Neural progenitor cell (in vitro differentiated cells): ENCODE measurements around the gene PTTG2. TPM values are rescaled to one million over a fixed set of nuclear protein-coding genes. Genes with fewer than 3 reads are reported as not detected.
A peak's percentile ranks its signal among the peaks of the same experiment; 100 is the strongest.

Experiments used
- DNase-seq: peaks from one replicate; pipeline ENCODE4 v3.0.0-alpha.2; 2016; ENCODE audit warnings: low spot score
- H2AFZ ChIP-seq: fragments of 200-600 bp; sonication (generic); replicated peaks from 2 replicates; pipeline ENCODE4 v1.6.1; 2016; ENCODE audit warnings: antibody characterized with exemption
- H3F3A ChIP-seq: fragments of 200-600 bp; sonication (generic); 2 replicates; pipeline ENCODE4 v1.6.1; 2016; ENCODE audit warnings: antibody characterized with exemption, low read depth
- H3K27ac ChIP-seq: fragments of 200-600 bp; sonication (generic); 2 replicates; pipeline ENCODE4 v1.5.1; 2016; ENCODE audit warnings: mild to moderate bottlenecking
- H3K27me3 ChIP-seq: fragments of 200-600 bp; sonication (generic); 2 replicates; pipeline ENCODE4 v1.6.1; 2016; ENCODE audit warnings: mild to moderate bottlenecking, moderate library complexity
- H3K36me3 ChIP-seq: fragments of 200-600 bp; sonication (generic); 2 replicates; pipeline ENCODE4 v1.5.1; 2016
- H3K4me1 ChIP-seq: fragments of 200-600 bp; sonication (generic); 2 replicates; pipeline ENCODE4 v1.6.1; 2016; ENCODE audit warnings: mixed run types
- H3K4me2 ChIP-seq: fragments of 200-600 bp; sonication (generic); 2 replicates; pipeline ENCODE4 v1.6.1; 2016
- H3K4me3 ChIP-seq: fragments of 200-600 bp; sonication (generic); 2 replicates; pipeline ENCODE4 v1.5.1; 2016
- H3K79me2 ChIP-seq: fragments of 200-600 bp; sonication (generic); 2 replicates; pipeline ENCODE4 v1.6.1; 2016; ENCODE audit warnings: low read depth
- H3K9ac ChIP-seq: fragments of 200-600 bp; sonication (generic); 2 replicates; pipeline ENCODE4 v1.6.1; 2016
- H3K9me3 ChIP-seq: fragments of 200-600 bp; sonication (generic); 2 replicates; pipeline ENCODE4 v1.5.1; 2016; ENCODE audit warnings: low read depth
- H4K20me1 ChIP-seq: fragments of 200-600 bp; sonication (generic); 2 replicates; pipeline ENCODE4 v1.6.1; 2016; ENCODE audit warnings: low read depth
- H3K27ac Mint-ChIP-seq: 3 replicates; pipeline ENCODE4 v1.8.0; 2021; ENCODE audit warnings: mixed read lengths
- H3K27me3 Mint-ChIP-seq: 2 replicates; pipeline ENCODE4 v1.8.0; 2022; ENCODE audit warnings: low read depth, mild to moderate bottlenecking, inconsistent platforms, moderate library complexity, mixed read lengths; ENCODE audit not compliant: insufficient read depth
- H3K36me3 Mint-ChIP-seq: 3 replicates; pipeline ENCODE4 v1.8.0; 2021; ENCODE audit warnings: mixed read lengths
- H3K4me1 Mint-ChIP-seq: 3 replicates; pipeline ENCODE4 v1.8.0; 2021; ENCODE audit warnings: mixed read lengths
- H3K4me3 Mint-ChIP-seq: 3 replicates; pipeline ENCODE4 v1.8.0; 2021; ENCODE audit warnings: mild to moderate bottlenecking, moderate library complexity, mixed read lengths
- H3K9me3 Mint-ChIP-seq: 3 replicates; pipeline ENCODE4 v1.8.0; 2020; ENCODE audit warnings: mixed read lengths
- CTCF ChIP-seq: fragments of 200-600 bp; sonication (generic); IDR thresholded peaks from 2 replicates; pipeline ENCODE4 v1.5.1; 2017; ENCODE audit warnings: antibody characterized with exemption, mild to moderate bottlenecking
- EZH2 ChIP-seq: fragments of 200-600 bp; sonication (generic); IDR thresholded peaks from 2 replicates; pipeline ENCODE4 v1.6.1; 2017; ENCODE audit warnings: antibody characterized with exemption, mild to moderate bottlenecking, moderate library complexity
- EZH2phosphoT487 ChIP-seq: fragments of 200-600 bp; sonication (generic); IDR thresholded peaks from 2 replicates; pipeline ENCODE4 v1.6.1; 2017; ENCODE audit warnings: antibody characterized with exemption
- total RNA-seq: library from RNA; depleted of rRNA; stranded (reverse); fragments of >200 nt; gene quantifications from 2 replicates; pipeline ENCODE4 v1.2.3, GENCODE V29; 2015; ENCODE audit warnings: low replicate concordance

The PTTG2 gene
- total RNA-seq, 1 donor from 2014 or later = not detected

GRCh38 chr4:37981844-37982720 lies 21.9 kb downstream of the PTTG2 start:
- peaks cover 11% of the 10 kb centered on the region for H3F3A ChIP-seq
- no peak overlapping the region for H3K4me3 ChIP-seq
- no peak overlapping the region for H3K27ac ChIP-seq
- Mint-ChIP-seq H3K27ac (no peak overlapping the region), H3K36me3 (no peaks in the 10 kb centered on the region), H3K27me3 (peaks cover 2% of the 10 kb centered on the region), H3K4me3 (no peak overlapping the region), H3K4me1 (peaks cover 17% of the 10 kb centered on the region), H3K9me3 (no peaks in the 10 kb centered on the region)
- H3K79me2 ChIP-seq = peaks cover 93% of the 10 kb centered on the region
- DNase-seq = no peak
- H4K20me1 ChIP-seq = peaks cover 43% of the 10 kb centered on the region
- H3K4me1 ChIP-seq = peaks cover 8% of the 10 kb centered on the region
- no peaks in the 10 kb centered on the region for H3K9me3 ChIP-seq
- no peaks in the 10 kb centered on the region for H3K36me3 ChIP-seq
- TF ChIP-seq EZH2 (no peak), CTCF (no peak), EZH2phosphoT487 (no peak)
- no peak overlapping the region for H3K9ac ChIP-seq
- H3K4me2 ChIP-seq = no peak overlapping the region
- H2AFZ ChIP-seq = no peak overlapping the region
- no peaks in the 10 kb centered on the region for H3K27me3 ChIP-seq

- H3K79me2 ChIP-seq = peaks cover 98% of the 10 kb centered on the region
- H3K36me3 ChIP-seq = no peaks in the 10 kb centered on the region
- Mint-ChIP-seq H3K27me3 (peaks cover 2% of the 10 kb centered on the region), H3K36me3 (no peaks in the 10 kb centered on the region), H3K4me1 (peaks cover 17% of the 10 kb centered on the region), H3K27ac (peak overlapping the region; percentile 28), H3K9me3 (no peaks in the 10 kb centered on the region), H3K4me3 (no peak overlapping the region)
- H3F3A ChIP-seq = peaks cover 7% of the 10 kb centered on the region
- no peak overlapping the region for H3K27ac ChIP-seq
- no peak overlapping the region for H3K4me2 ChIP-seq
- H3K4me3 ChIP-seq = no peak overlapping the region
- H3K9me3 ChIP-seq = no peaks in the 10 kb centered on the region
- DNase-seq = no peak
- H3K4me1 ChIP-seq = peaks cover 8% of the 10 kb centered on the region
- H3K9ac ChIP-seq = no peak overlapping the region
- H3K27me3 ChIP-seq = no peaks in the 10 kb centered on the region
- TF ChIP-seq CTCF = no peak
- TF ChIP-seq EZH2 = no peak
- TF ChIP-seq EZH2phosphoT487 = no peak
- H2AFZ ChIP-seq = no peak overlapping the region
- peaks cover 50% of the 10 kb centered on the region for H4K20me1 ChIP-seq
Observed at GRCh38 chr4:37982736-37983135, 22.5 kb downstream of the PTTG2 start.

- H3K9ac ChIP-seq = no peak overlapping the region
- Mint-ChIP-seq H3K27ac (no peak overlapping the region), H3K9me3 (no peaks in the 10 kb centered on the region), H3K27me3 (peaks cover 2% of the 10 kb centered on the region), H3K4me3 (no peak overlapping the region), H3K4me1 (peaks cover 17% of the 10 kb centered on the region), H3K36me3 (no peaks in the 10 kb centered on the region)
- peaks cover 50% of the 10 kb centered on the region for H4K20me1 ChIP-seq
- H3K9me3 ChIP-seq = no peaks in the 10 kb centered on the region
- no peaks in the 10 kb centered on the region for H3K4me1 ChIP-seq
- no peaks in the 10 kb centered on the region for H3K36me3 ChIP-seq
- H3K4me3 ChIP-seq = no peak overlapping the region
- H3K4me2 ChIP-seq = no peak overlapping the region
- no peaks in the 10 kb centered on the region for H3K27me3 ChIP-seq
- TF ChIP-seq CTCF (no peak), EZH2 (no peak), EZH2phosphoT487 (no peak)
- DNase-seq = no peak
- peaks cover 94% of the 10 kb centered on the region for H3K79me2 ChIP-seq
- H2AFZ ChIP-seq = no peak overlapping the region
- H3K27ac ChIP-seq = no peak overlapping the region
- no peaks in the 10 kb centered on the region for H3F3A ChIP-seq
Observed at GRCh38 chr4:37983951-37984350, 23.8 kb downstream of the PTTG2 start.
